GM12892 (cell line): ENCODE results near the gene NSD2.

ENCODE experiments used
- DNase-seq: peaks from one replicate; pipeline ENCODE4 v3.0.0; 2011; ENCODE audit not compliant: insufficient read length
- FAIRE-seq: peaks from 2 replicates; lab custom pipeline; 2011; peaks lifted over from hg19 to GRCh38; lab: Jason Lieb, UNC
- POLR2A ChIP-seq: IDR thresholded peaks from 2 replicates; pipeline ENCODE4 v1.6.1; 2011; ENCODE audit warnings: low read depth, low read length, control low read depth
- POLR2AphosphoS5 ChIP-seq: IDR thresholded peaks from 2 replicates; pipeline ENCODE4 v1.6.1; 2011; ENCODE audit warnings: low read depth, low read length, control low read depth
- TAF1 ChIP-seq: IDR thresholded peaks from 2 replicates; pipeline ENCODE4 v1.6.1; 2011; ENCODE audit warnings: low read depth, mild to moderate bottlenecking, control low read depth, low read length, borderline replicate concordance

Gene NSD2

GRCh38 chr4:1974840-1975239, 103.6 kb downstream of the NSD2 start:
- FAIRE-seq (no peak), DNase-seq (no peak)
- TF ChIP-seq TAF1 (no peak), POLR2AphosphoS5 (no peak), POLR2A (no peak)

GRCh38 chr4:1975391-1975801, 104.2 kb downstream of the NSD2 start:
- FAIRE-seq: no peak
- TF ChIP-seq TAF1 (no peak), POLR2A (no peak), POLR2AphosphoS5 (no peak)
- no peak for DNase-seq

GRCh38 chr4:1975880-1976279, 104.7 kb downstream of the NSD2 start:
- no peak for TF ChIP-seq POLR2A
- no peak for TF ChIP-seq POLR2AphosphoS5
- no peak for TF ChIP-seq TAF1
- no peak for FAIRE-seq

GRCh38 chr4:1976416-1977352, 105.5 kb downstream of the NSD2 start:
- FAIRE-seq (no peak), DNase-seq (no peak)
- no peak for TF ChIP-seq POLR2AphosphoS5
- TF ChIP-seq TAF1: no peak
- TF ChIP-seq POLR2A: no peak

More at GRCh38 chr4:1975880-1976279, 104.7 kb downstream of the NSD2 start:
- no peak for DNase-seq

- DNase-seq: no peak
- FAIRE-seq: peak; percentile 21
- TF ChIP-seq POLR2AphosphoS5 (no peak), TAF1 (no peak)
Observed at GRCh38 chr4:1978226-1978625, 107.0 kb downstream of the NSD2 start.

- TF ChIP-seq TAF1 (no peak), POLR2AphosphoS5 (no peak)
- FAIRE-seq (no peak), DNase-seq (no peak)
Observed at GRCh38 chr4:1978741-1979476, 107.7 kb downstream of the NSD2 start.

- no peak for DNase-seq
- TF ChIP-seq POLR2AphosphoS5 (no peak), TAF1 (no peak), POLR2A (0 out of 2 replicates have a peak, but pooled peaks have one; percentile 24)
- FAIRE-seq: no peak
Observed at GRCh38 chr4:1979477-1980196, 108.4 kb downstream of the NSD2 start.

- TF ChIP-seq POLR2AphosphoS5 (no peak), TAF1 (no peak), POLR2A (no peak)
- no peak for FAIRE-seq
- no peak for DNase-seq
Observed at GRCh38 chr4:1980561-1981041, 109.4 kb downstream of the NSD2 start.

GRCh38 chr4:1981251-1982058, 110.3 kb downstream of the NSD2 start:
- FAIRE-seq: no peak
- TF ChIP-seq TAF1 (no peak), POLR2AphosphoS5 (no peak), POLR2A (no peak)
- no peak for DNase-seq

- FAIRE-seq (no peak), DNase-seq (no peak)
- TF ChIP-seq TAF1: no peak
- 0 out of 2 replicates have a peak, but pooled peaks have one; percentile 8 for TF ChIP-seq POLR2A
Observed at GRCh38 chr4:1982124-1983052, 111.2 kb downstream of the NSD2 start.
